HG03103 (cell line): ENCODE results near the gene GIPC2.

Experiments
- ATAC-seq: cut with Tn5 transposase; IDR thresholded peaks from one replicate; pipeline ENCODE4 v1.9.1; 2021; ENCODE audit warnings: low read depth; ENCODE audit not compliant: unreplicated experiment

GIPC2 gene

GRCh38 chr1:78132948-78133322 is 87.2 kb downstream of the GIPC2 start:
- ATAC-seq = no peak

- no peak for ATAC-seq
Measured at GRCh38 chr1:78136680-78137079, 90.9 kb downstream of the GIPC2 start.

DNA sequence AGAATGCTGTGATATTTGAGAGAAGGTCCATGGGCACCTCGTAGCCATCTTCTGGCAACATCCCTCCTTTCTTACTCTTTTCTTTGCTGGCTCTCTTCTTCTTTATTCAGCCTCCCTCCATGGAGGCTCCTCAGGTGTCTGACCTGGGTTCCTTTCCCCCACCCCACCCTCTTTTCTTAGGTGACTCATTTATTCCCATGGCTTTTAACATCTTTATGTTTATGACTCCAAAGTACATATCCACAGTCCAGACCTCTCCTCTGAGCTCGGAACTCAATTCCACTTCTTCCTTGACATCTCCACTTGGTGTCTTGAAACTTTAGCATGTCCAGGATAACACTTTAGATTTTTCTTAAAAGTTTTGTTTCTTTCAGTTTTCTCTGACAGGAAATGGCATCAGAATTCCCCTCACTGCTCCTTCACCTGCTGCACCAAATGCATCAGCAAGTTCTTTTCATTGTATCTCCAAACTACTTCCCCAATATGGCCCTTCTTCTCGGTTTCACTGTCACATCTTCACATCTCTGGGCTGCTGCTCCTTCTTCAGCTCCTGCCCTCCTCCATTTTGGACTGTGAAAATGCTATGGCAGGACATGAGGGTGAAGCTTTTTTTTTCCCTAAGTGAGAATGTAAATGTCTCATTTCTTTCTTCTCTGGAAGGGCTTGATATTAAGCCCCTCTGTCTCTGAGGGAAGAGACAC is 95.9 kb downstream of the GIPC2 start:
- ATAC-seq = peak; percentile 43

DNA sequence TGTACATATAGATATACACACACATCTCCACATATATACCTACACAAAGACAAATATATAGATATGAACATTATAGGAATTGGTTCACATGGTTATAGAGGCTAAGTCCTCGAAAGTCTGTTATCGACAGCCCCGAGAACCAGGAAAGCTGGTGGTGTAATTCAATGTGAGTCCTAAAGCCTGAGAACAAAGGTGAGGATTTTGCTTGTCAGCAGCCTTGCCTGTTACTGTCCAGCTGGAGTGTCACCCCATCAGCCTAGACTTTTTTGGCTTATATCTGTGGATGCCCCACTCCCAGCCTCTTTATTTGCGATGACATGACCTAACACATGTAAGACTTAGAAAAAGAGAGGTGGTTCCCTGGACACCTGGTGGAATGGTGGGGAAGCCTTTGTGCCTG is 97.0 kb downstream of the GIPC2 start:
- ATAC-seq = peak; percentile 6

GRCh38 chr1:78143152-78143551 is 97.4 kb downstream of the GIPC2 start:
- ATAC-seq = peak; percentile 74

DNA sequence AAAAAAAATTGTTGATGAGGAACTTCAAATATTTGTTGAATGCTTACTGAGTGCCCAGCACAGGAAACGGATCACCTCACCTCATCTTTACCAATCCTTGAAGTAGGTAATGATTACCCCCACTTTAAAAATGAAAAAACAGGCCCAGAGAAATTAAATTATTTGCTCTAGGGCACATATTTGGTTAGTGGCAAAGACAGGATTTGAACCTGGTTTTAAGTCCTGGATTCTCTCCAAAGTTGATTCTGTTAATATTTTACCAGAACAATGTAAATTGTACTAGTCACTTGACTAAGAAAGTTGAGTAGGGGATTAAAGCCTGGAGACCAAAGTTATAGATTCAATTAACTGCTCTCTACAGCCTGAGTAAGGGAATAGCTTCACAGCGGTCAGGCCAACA is 97.9 kb downstream of the GIPC2 start:
- no peak for ATAC-seq

GRCh38 chr1:78145105-78145580 is 99.4 kb downstream of the GIPC2 start:
- ATAC-seq = peak; percentile 60

DNA sequence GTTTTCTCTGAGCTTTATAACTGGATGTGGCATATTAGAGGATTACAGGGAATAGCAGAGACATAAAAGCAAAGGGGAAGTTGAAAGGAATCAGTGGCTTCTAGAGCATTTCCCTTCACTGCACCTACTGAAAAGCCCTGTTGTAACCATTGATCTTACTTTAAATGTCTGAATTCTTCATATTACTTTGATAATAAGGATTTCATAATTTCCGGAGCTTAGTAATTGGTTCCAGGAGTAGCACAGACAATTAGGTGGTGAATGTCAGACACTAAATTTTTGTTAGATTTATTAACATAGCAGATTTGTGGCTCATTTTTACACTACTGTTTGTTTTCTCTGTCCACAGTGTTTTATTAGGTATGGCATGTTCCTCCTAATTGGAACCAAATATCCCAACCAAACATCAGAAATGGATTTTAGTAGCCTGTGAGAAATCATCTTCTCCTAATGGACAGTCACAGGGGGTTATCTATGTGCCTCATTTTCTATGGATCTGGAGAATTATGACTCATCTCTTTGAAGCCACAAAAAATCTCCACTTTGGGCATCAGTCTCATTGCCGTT is 100.5 kb downstream of the GIPC2 start:
- no peak for ATAC-seq

DNA sequence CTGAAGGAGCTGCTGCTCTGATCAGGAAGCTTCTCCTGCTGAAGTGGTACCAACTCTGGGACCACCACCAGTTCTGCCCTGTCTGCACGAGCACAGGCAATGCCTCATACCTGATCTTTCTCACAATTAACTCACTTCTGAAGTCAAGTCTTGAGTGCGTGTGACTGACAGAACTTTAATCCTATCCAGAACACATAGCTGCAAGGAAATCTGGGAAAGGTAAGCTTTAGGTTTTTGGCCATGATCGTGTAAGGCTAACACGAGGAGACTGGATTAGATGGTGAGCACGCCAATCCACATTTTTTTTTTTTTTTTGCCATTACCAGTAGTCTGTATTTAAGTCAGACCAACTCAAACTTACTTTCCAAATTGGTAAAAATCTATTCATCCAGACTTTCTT is 101.3 kb downstream of the GIPC2 start:
- ATAC-seq = no peak

- no peak for ATAC-seq
Measured at GRCh38 chr1:78153092-78153736, 107.4 kb downstream of the GIPC2 start.

DNA sequence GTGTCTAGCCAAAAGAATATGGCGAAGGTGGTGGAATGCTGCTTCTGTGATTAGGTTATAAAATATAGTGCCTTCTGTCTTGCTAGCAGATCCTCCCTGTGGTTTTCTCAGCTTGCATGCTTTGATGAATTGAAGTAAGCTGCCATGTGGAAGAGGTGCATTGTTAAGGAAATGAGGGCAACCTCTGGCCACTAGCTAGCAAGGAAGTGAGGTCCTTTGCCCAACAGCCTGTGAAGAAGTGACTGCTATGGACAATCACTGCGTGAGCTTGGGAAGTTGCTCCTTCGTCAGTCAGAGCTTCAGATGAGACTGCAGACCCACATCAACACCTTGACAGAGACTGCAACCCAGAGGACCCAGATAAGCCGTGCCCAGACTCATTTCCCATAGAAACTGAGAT is 109.4 kb downstream of the GIPC2 start:
- no peak for ATAC-seq

GRCh38 chr1:78156805-78157521 is 111.2 kb downstream of the GIPC2 start:
- ATAC-seq = no peak

DNA sequence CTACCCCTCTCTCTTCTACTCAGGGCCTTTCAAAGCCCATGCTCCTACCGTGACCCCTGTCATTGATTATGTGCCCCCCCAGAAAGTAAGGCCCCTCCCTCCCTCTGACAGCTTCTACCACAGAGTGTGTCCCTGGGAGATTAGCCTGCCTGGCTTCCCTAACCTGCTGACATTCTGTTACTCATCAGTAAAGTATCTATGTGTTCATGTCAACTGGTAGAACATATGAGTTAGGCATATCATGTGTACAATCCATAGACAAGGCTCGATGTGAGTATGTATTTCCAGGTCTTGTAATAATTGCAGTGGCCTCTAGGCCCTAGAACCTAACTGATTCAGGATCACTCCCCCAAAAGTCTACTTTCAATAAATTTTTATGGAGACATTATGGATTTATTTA is 120.0 kb downstream of the GIPC2 start:
- ATAC-seq = no peak

DNA sequence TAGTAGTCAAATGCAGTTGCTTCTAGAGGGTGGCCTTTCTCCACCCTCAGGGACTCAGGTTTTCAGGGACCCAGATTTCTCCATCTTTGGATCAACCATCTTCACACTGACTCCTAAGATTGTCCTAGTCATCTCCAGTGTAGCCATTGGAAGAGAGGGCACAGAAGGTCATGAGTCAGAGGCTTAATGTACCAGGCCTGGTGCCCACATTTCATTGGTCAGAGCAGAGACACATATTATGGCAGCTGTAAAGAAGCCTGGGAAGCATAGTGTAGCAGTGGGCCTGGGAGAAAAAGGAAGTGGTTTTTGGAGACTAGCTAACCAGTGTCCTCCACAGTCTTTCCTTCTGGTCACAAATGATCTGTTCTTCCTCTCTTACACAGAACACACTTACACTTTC is 122.5 kb downstream of the GIPC2 start:
- ATAC-seq = no peak

- no peak for ATAC-seq
Measured at GRCh38 chr1:78170859-78171258, 125.1 kb downstream of the GIPC2 start.

GRCh38 chr1:78171736-78172590 is 126.2 kb downstream of the GIPC2 start:
- ATAC-seq = no peak

GRCh38 chr1:78176448-78176847 is 130.7 kb downstream of the GIPC2 start:
- ATAC-seq = no peak

- no peak for ATAC-seq
Measured at GRCh38 chr1:78177708-78178270, 132.0 kb downstream of the GIPC2 start.

DNA sequence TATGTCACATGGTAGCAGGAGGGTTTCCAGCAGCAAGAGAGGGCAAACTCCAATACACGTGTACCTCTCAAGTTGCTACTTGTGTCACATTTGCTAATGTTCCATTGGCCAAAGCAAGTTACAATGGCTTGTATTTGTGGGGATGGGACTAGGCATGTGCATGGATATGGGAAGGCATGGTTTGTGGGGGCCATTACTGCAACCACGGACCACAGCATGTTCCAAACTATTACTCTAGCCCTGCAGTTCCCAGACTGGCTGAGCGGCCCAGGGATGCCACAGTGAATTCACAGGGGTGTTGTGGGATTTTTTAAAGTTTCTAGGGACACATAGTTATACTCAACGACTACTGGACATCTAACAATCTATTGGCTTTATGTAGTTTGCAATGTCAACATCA is 133.1 kb downstream of the GIPC2 start:
- no peak for ATAC-seq

- ATAC-seq = no peak
Measured at GRCh38 chr1:78184460-78185072, 138.8 kb downstream of the GIPC2 start.
